HepG2 (cell line): ENCODE measurements around the gene MED13. TPM values are rescaled to one million over a fixed set of nuclear protein-coding genes. Genes with fewer than 3 reads are reported as not detected.
A peak's percentile ranks its signal among the peaks of the same experiment; 100 is the strongest.

Experiments used
- ATAC-seq: fragments of 200-7000 bp; cut with Tn5 transposase; 3 replicates; pipeline ENCODE4 v1.9.1; 2020; ENCODE audit warnings: mild to moderate bottlenecking, moderate library complexity
- BruUV-seq: library from RNA; stranded (reverse); fragments of 400-500 nt; replicated peaks from 2 replicates; lab custom pipeline; 2021; lab: Mats Ljungman, UMichigan
- CTCF ChIA-PET: fragments of 300-600 bp; formaldehyde crosslinking; extraction: SDS; loops from one replicate; lab custom pipeline; 2021; ENCODE audit warnings: low total read pairs, inconsistent platforms, low intra/inter-chr PET ratio; lab: Yijun Ruan, JAX
- POLR2A ChIA-PET: fragments of 350-600 bp; sonication (Branson Sonifier 250); formaldehyde crosslinking; loops from one replicate; lab custom pipeline; 2020; ENCODE audit warnings: antibody characterized with exemption, inconsistent platforms; lab: Yijun Ruan, JAX
- DNase-seq: peaks from one replicate; pipeline ENCODE4 v3.0.0-alpha.2; 2015; ENCODE audit warnings: low spot score
- FAIRE-seq: peaks from 3 replicates; lab custom pipeline; 2011; peaks lifted over from hg19 to GRCh38; lab: Jason Lieb, UNC
- H2AFZ ChIP-seq: one replicate; pipeline ENCODE4 v1.6.1; 2011; ENCODE audit warnings: low read length, inconsistent platforms
- H3K27ac ChIP-seq: fragments of 300-600 bp; 3 replicates; pipeline ENCODE4 v1.8.0; 2011; ENCODE audit warnings: mixed run types, mild to moderate bottlenecking, mixed read lengths, low read length, inconsistent platforms; ENCODE audit not compliant: insufficient read depth; ENCODE audit errors: extremely low read length
- H3K27me3 ChIP-seq, 2 experiments: fragments of 200-600 bp in 1 of 2; 2 replicates in 1 of 2; 3 replicates in 1 of 2; pipeline versions ENCODE4 v1.6.0 to v1.8.0; 2011; ENCODE audit warnings: low read length in 2 of 2, mild to moderate bottlenecking in 2 of 2, moderate library complexity in 2 of 2, inconsistent platforms in 1 of 2; ENCODE audit not compliant: insufficient read depth in 2 of 2, control insufficient read depth in 1 of 2
- H3K36me3 ChIP-seq, 2 experiments: fragments of 200-600 bp in 1 of 2; replicated peaks in 1 of 2; 2 replicates in 1 of 2; 3 replicates in 1 of 2; pipeline versions ENCODE4 v1.5.1 to v1.8.0; 2011; ENCODE audit warnings: low read length in 2 of 2, inconsistent platforms in 1 of 2; ENCODE audit not compliant: insufficient read depth in 2 of 2, control insufficient read depth in 1 of 2
- H3K4me1 ChIP-seq: 2 replicates; pipeline ENCODE4 v1.5.1; 2012; ENCODE audit warnings: low read length, inconsistent platforms; ENCODE audit not compliant: insufficient read depth
- H3K4me2 ChIP-seq: 2 replicates; pipeline ENCODE4 v1.6.0; 2011; ENCODE audit warnings: low read depth, low read length, inconsistent platforms
- H3K4me3 ChIP-seq, 3 experiments: fragments of 200-600 bp in 1 of 3; sonication (generic), shearing (Covaris generic) in 1 of 3; replicated peaks in 1 of 3; 2 replicates each; pipeline ENCODE4 v1.5.1; 2011 to 2016; ENCODE audit warnings: low read length in 3 of 3, inconsistent platforms in 2 of 3, low read depth in 2 of 3, mild to moderate bottlenecking in 2 of 3, control low read depth in 1 of 3, mixed read lengths in 1 of 3; ENCODE audit not compliant: insufficient read depth in 1 of 3
- H3K79me2 ChIP-seq: one replicate; pipeline ENCODE4 v1.6.1; 2011; ENCODE audit warnings: low read length, inconsistent platforms; ENCODE audit not compliant: insufficient read depth
- H3K9ac ChIP-seq: 2 replicates; pipeline ENCODE4 v1.6.0; 2011; ENCODE audit warnings: mild to moderate bottlenecking, low read depth, low read length, inconsistent platforms; ENCODE audit not compliant: insufficient read depth
- H3K9me3 ChIP-seq: 2 replicates; pipeline ENCODE4 v1.5.1; 2012; ENCODE audit warnings: mild to moderate bottlenecking, low read length
- H4K20me1 ChIP-seq: 2 replicates; pipeline ENCODE4 v1.6.0; 2011; ENCODE audit warnings: inconsistent platforms, mild to moderate bottlenecking, low read length, moderate library complexity; ENCODE audit not compliant: insufficient read depth
- AKNA ChIP-seq: sonication (generic); formaldehyde crosslinking; IDR thresholded peaks from 2 replicates; pipeline ENCODE4 v1.4.0; 2020; ENCODE audit warnings: missing genetic modification reagents, borderline replicate concordance
- DRAP1 ChIP-seq: IDR thresholded peaks from 2 replicates; pipeline ENCODE4 v1.6.1; 2016; ENCODE audit warnings: missing genetic modification reagents, missing compliant biosample characterization
- FOXP1 ChIP-seq, 2 experiments: fragments of 450-650 bp in 1 of 2; IDR thresholded peaks; 2 replicates each; pipeline ENCODE4 v1.6.1; 2017 to 2018; ENCODE audit warnings: antibody characterized with exemption in 1 of 2
- JUN ChIP-seq: sonication (generic); formaldehyde crosslinking; IDR thresholded peaks from 2 replicates; pipeline ENCODE4 v1.4.0; 2020; ENCODE audit warnings: mild to moderate bottlenecking, missing genetic modification reagents
- MAFF ChIP-seq: IDR thresholded peaks from 2 replicates; pipeline ENCODE4 v1.6.1; 2011; ENCODE audit warnings: low read depth, low read length, improper control_type of control experiment
- ZBTB3 ChIP-seq: sonication (generic); formaldehyde crosslinking; IDR thresholded peaks from 2 replicates; pipeline ENCODE4 v1.4.0; 2020; ENCODE audit warnings: low read depth, mild to moderate bottlenecking, moderate library complexity, missing genetic modification reagents, borderline replicate concordance
- ZNF207 ChIP-seq: fragments of 450-650 bp; IDR thresholded peaks from 2 replicates; pipeline ENCODE4 v1.6.1; 2016; ENCODE audit warnings: antibody characterized with exemption, borderline replicate concordance
- ZNF333 ChIP-seq: sonication (generic); formaldehyde crosslinking; IDR thresholded peaks from 2 replicates; pipeline ENCODE4 v1.4.0; 2020; ENCODE audit warnings: mild to moderate bottlenecking, missing genetic modification reagents, borderline replicate concordance
- ZNF580 ChIP-seq: IDR thresholded peaks from 2 replicates; pipeline ENCODE4 v1.6.1; 2016; ENCODE audit warnings: low read depth, borderline replicate concordance
- WGBS: methylation state at CpG from one replicate; pipeline ENCODE4 v1.1.6; 2017; ENCODE audit warnings: low lambda C conversion rate; 5-methylcytosine and 5-hydroxymethylcytosine counted together
- in situ Hi-C: cut with HindIII; loops from 2 replicates; pipeline ENCODE4 v1.10.0; 2017; ENCODE audit warnings: low pct_unique_long_range_greater_than_20kb; ENCODE audit not compliant: extremely low pct_ligation_motif_present
- intact Hi-C: fragments of 100-400 bp; cut with micrococcal nuclease; formaldehyde crosslinking; loops from one replicate; pipeline ENCODE4 v1.10.0; 2022; ENCODE audit not compliant: unreplicated experiment
- polyA plus RNA-seq, 8 experiments: library from polyadenylated mRNA; depleted of rRNA in 3 of 8; stranded (reverse) in 7 of 8; unstranded in 1 of 8; fragments of >200 nt; fragmentation: Illumina TruSeq in 4 of 8; extraction: Trizol in 4 of 8; gene quantifications; 2 replicates each; pipeline versions ENCODE4 v1.2.1 to v1.2.3, GENCODE V29; 2011 to 2016; ENCODE audit warnings: low read depth in 4 of 8, missing spikeins in 1 of 8, mixed read lengths in 1 of 8; ENCODE audit not compliant: insufficient read depth in 1 of 8
- total RNA-seq, 5 experiments: library from RNA; depleted of rRNA; stranded (reverse); fragments of >200 nt; fragmentation: Illumina TruSeq; extraction: Trizol; gene quantifications; 2 replicates each; pipeline ENCODE4 v1.2.3, GENCODE V29; 2016; ENCODE audit warnings: low read depth in 1 of 5
- TF ChIP-seq, protein P1 (sequence below): IDR thresholded peaks from 2 replicates; pipeline ENCODE4 v1.6.1; 2012; ENCODE audit warnings: low read depth, low read length, improper control_type of control experiment

MED13 gene
- total and polyA plus RNA-seq, 2 of the 13 experiments (the other 11 are each of a cell fraction or from before 2014, with no cell fraction given) = 27.4 to 69.1 TPM

- TF ChIP-seq AKNA (CRISPR knock-in tag) (no peak), MAFF (peak; percentile 97), ZBTB3 (CRISPR knock-in tag) (no peak), FOXP1 (IDR thresholded peaks at IDR 0.05) (no peak), FOXP1 (CRISPR knock-in tag; IDR thresholded peaks at IDR 0.05) (no peak)
These were observed 5.8 kb upstream of the MED13 start (continued) for GRCh38 chr17:62070900-62071299.

GRCh38 chr17:62067165-62068145 is 2.4 kb upstream of the MED13 start:
- Histone ChIP-seq H3K36me3 (0 out of 5 replicates have a peak, but pooled peaks cover 0 to 1% of the 10 kb centered on the region in 2 experiments), H3K4me1 (peaks cover 38% of the 10 kb centered on the region), H3K4me3 (peak overlapping the region; percentile 5 to 100 (median 56); a peak in 2 of 6 replicates), H2AFZ (peak overlapping the region; percentile 80), H4K20me1 (peaks cover 24% of the 10 kb centered on the region), H3K27ac (peak overlapping the region; percentile 5), H3K79me2 (peaks cover 30% of the 10 kb centered on the region), H3K9ac (0 out of 2 replicates have a peak overlapping the region, but pooled peaks have one; percentile 100), H3K9me3 (no peaks in the 10 kb centered on the region), H3K27me3 (no peaks in the 10 kb centered on the region; a peak in 1 of 5 replicates), H3K4me2 (peak overlapping the region; percentile 81)
- no TSS peak for BruUV-seq
- POLR2A ChIA-PET = no interaction called here
- intact Hi-C loops (loop anchor here (1.0 kb wide), 1 partner anchor 431 kb away; no protein-coding TSS in a partner anchor), in situ Hi-C loops (no loop called here)
- WGBS = 60% methylated on average over 7 of the region's 7 CpGs
- CTCF ChIA-PET = interaction anchor here (3.2 kb wide), 1 partner anchor 42 kb away, joined by 37 read pairs; no protein-coding TSS in a partner anchor
- DNase-seq (no peak), FAIRE-seq (no peak), ATAC-seq (peak; percentile 29; the same call in 2 of the 3 replicates)
- TF ChIP-seq ZNF207 = no peak
- no peak for TF ChIP-seq DRAP1
- no peak for TF ChIP-seq ZNF333
- no peak for TF ChIP-seq ZNF580
- TF ChIP-seq JUN (CRISPR knock-in tag) = no peak
- TF ChIP-seq, protein P1, sequence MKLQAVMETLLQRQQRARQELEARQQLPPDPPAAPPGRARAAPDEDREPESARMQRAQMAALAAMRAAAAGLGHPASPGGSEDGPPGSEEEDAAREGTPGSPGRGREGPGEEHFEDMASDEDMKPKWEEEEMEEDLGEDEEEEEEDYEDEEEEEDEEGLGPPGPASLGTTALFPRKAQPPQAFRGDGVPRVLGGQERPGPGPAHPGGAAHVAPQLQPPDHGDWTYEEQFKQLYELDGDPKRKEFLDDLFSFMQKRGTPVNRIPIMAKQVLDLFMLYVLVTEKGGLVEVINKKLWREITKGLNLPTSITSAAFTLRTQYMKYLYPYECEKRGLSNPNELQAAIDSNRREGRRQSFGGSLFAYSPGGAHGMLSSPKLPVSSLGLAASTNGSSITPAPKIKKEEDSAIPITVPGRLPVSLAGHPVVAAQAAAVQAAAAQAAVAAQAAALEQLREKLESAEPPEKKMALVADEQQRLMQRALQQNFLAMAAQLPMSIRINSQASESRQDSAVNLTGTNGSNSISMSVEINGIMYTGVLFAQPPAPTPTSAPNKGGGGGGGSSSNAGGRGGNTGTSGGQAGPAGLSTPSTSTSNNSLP = peak; percentile 70; the same call in 1 of the 2 replicates
